ENCODE results near the gene LAMB3. TPM values are rescaled to one million over a fixed set of nuclear protein-coding genes. Genes with fewer than 3 reads are reported as not detected.

The LAMB3 gene
- total RNA-seq, 1 donor = 14.2 TPM

- TF ChIP-seq CTCF (IDR thresholded peaks at IDR 0.05; ENCODE audit: insufficient read depth, low read depth, low read length) = no peak
- H3K4me3 ChIP-seq (ENCODE audit: low read depth, low read length) = no peak overlapping the region
- DNase-seq (ENCODE audit: low read depth) = no peak
Measured at GRCh38 chr1:209655411-209656231, 3.4 kb upstream of the LAMB3 start.

- no peak for DNase-seq (ENCODE audit: low read depth)
- H3K4me3 ChIP-seq (ENCODE audit: low read depth, low read length) = no peak overlapping the region
- TF ChIP-seq CTCF (IDR thresholded peaks at IDR 0.05; ENCODE audit: insufficient read depth, low read depth, low read length) = no peak
Measured at GRCh38 chr1:209653915-209654351, 1.7 kb upstream of the LAMB3 start.

GRCh38 chr1:209652873-209653401 is 712 bp upstream of the LAMB3 start:
- DNase-seq (ENCODE audit: low read depth) = peak; percentile 39
- TF ChIP-seq CTCF (IDR thresholded peaks at IDR 0.05; ENCODE audit: insufficient read depth, low read depth, low read length) = no peak
- H3K4me3 ChIP-seq (ENCODE audit: low read depth, low read length) = no peak overlapping the region

- no peak overlapping the region for H3K4me3 ChIP-seq (ENCODE audit: low read depth, low read length)
- no peak for TF ChIP-seq CTCF (IDR thresholded peaks at IDR 0.05; ENCODE audit: insufficient read depth, low read depth, low read length)
- peak; percentile 81 for DNase-seq (ENCODE audit: low read depth)
Measured at GRCh38 chr1:209651138-209651587, 1.1 kb downstream of the LAMB3 start.

- no peak for DNase-seq (ENCODE audit: low read depth)
- H3K4me3 ChIP-seq (ENCODE audit: low read depth, low read length) = no peak overlapping the region
- no peak for TF ChIP-seq CTCF (IDR thresholded peaks at IDR 0.05; ENCODE audit: insufficient read depth, low read depth, low read length)
Measured at GRCh38 chr1:209650454-209650853, 1.8 kb downstream of the LAMB3 start.

- no peak for TF ChIP-seq CTCF (IDR thresholded peaks at IDR 0.05; ENCODE audit: insufficient read depth, low read depth, low read length)
- peak; percentile 90 for DNase-seq (ENCODE audit: low read depth)
- H3K4me3 ChIP-seq (ENCODE audit: low read depth, low read length) = no peak overlapping the region
Measured at GRCh38 chr1:209648931-209649776, 3.1 kb downstream of the LAMB3 start.

Data from fibroblast of villous mesenchyme (primary cell).